Measurements from ENCODE around the gene LAMTOR4.
"Not testable (repeated sequence)": the region's sequence is repeated elsewhere in the genome, so short reads cannot be mapped to it uniquely, and the experiment has no call there.

Gene LAMTOR4

GRCh38 chr7:100124301-100125230 is 24.2 kb upstream of the LAMTOR4 start:
- H3K27ac ChIP-seq = no peak overlapping the region
- no peak for TF ChIP-seq CTCF (conservative IDR thresholded peaks at IDR 0.05)

- H3K27ac ChIP-seq = peak overlapping the region; percentile 99
- no peak for TF ChIP-seq CTCF (conservative IDR thresholded peaks at IDR 0.05)
These were observed 22.3 kb upstream of the LAMTOR4 start for GRCh38 chr7:100126239-100126930.

GRCh38 chr7:100126931-100127865 is 21.5 kb upstream of the LAMTOR4 start, which contains the start of gene MBLAC1:
TSS of gene MBLAC1 (plus strand) at chr7:100126967. CDS start at chr7:100127396, 429 bp downstream.
- peak within 1 kb of the TSS; percentile 99 for H3K27ac ChIP-seq
- TF ChIP-seq CTCF (conservative IDR thresholded peaks at IDR 0.05) = no peak

GRCh38 chr7:100127866-100128636 is 20.7 kb upstream of the LAMTOR4 start:
- H3K27ac ChIP-seq = peak overlapping the region; percentile 99
- no peak for TF ChIP-seq CTCF (conservative IDR thresholded peaks at IDR 0.05)

- TF ChIP-seq CTCF (conservative IDR thresholded peaks at IDR 0.05) = no peak
- peak overlapping the region; percentile 99; the same call in 1 of the 2 replicates for H3K27ac ChIP-seq
These were observed 20.1 kb upstream of the LAMTOR4 start for GRCh38 chr7:100128637-100128963.

- not testable (repeated sequence) for H3K27ac ChIP-seq
These were observed 18.5 kb upstream of the LAMTOR4 start for GRCh38 chr7:100130220-100130607.

All from VCaP (cell line).